ENCODE measurements around the gene TUBA1C. TPM values are rescaled to one million over a fixed set of nuclear protein-coding genes. Genes with fewer than 3 reads are reported as not detected.
"Not testable (repeated sequence)": the region's sequence is repeated elsewhere in the genome, so short reads cannot be mapped to it uniquely, and the experiment has no call there.

TUBA1C gene
- polyA plus RNA-seq, 3 donors = 110 to 155 (median 144) TPM

DNA sequence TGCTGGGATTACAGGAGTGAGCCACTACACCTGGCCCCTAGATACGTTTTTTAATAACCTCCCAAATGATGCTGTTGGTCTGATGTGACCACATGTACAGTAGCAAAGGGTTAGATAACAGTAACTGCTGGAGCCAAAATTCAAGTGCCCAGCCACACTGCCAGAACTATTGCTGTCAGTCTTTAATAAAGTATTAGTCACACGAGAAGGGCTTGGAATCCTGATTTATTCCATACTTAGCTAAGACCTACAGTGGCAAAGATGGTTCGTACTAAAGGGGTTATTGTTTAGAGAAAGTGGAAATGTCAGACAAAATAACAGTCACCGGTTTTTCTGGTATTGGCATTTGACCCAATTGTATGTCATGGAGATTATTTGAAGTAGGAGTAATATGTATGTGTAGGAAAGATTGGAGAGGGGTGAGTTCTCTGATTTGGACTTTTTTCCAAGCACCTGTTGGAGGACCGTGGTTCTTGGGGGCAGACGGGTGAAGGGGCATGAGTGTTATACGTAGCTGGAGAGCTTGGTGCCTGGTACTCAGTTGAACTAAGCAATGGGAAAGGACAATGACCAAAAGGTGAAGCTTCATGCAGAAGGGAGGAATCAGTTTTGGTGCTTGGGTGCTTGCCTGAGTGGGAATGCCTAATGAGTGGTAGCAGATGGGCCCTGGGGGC is 9.7 kb downstream of the TUBA1C start:
- no peak for DNase-seq (ENCODE audit: extremely low read depth in 1 of 11, low read depth in 9 of 11, low spot score in 4 of 11)

DNA sequence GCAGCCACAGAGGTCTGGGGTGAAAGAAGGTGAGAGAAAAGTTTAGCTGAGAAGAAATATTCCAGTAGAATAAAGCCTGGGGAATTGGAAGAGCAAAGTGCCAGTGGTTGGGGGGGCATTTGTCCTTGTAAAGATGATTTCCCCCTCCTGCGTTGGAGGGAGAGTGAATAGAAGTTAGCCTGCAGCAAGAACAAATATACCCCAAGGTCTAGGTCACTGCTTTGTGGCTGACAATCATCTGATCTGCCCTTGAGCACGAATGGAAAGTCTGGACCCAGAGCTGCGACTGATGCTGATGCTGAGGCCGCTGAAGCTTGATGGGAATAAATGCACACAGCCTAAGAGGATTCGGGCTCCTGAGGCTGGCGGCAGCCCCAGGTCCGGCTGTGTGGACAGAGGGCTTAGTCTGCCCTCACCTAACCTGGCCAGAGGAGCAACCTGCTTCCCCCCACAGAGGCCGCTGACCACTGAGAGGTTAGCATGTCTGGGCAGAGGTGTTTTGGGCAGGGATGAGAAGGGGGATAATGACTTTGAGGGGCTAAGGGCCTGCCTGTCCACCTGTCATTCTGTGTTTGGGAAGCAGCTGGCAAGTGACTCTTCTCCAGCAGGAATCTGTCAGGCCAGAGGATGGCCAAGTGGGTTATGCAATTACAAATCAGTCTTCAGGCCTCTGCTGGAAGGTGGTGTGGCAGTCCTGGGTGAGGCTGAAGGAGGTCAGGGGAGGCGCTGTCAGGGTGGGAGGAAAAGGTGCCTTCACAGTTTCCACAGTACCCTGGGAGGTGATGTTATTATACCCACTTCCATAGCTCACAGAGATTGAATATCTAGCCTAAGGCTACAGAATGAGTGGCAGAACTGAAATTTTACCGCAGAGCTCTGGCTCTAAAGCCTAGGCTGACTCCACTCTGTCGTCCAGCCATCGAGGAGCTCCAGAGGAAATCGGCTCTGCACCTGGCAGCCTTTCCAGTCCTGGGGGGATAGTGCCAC is 11.7 kb downstream of the TUBA1C start:
- DNase-seq (ENCODE audit: extremely low read depth in 1 of 11, low read depth in 9 of 11, low spot score in 4 of 11) = no peak

- no peak for DNase-seq (ENCODE audit: extremely low read depth in 1 of 11, low read depth in 9 of 11, low spot score in 4 of 11)
Observed at GRCh38 chr12:49277466-49277865, 12.6 kb downstream of the TUBA1C start.

- DNase-seq (ENCODE audit: extremely low read depth in 1 of 11, low read depth in 9 of 11, low spot score in 4 of 11) = no peak
Observed at GRCh38 chr12:49279706-49280159, 14.9 kb downstream of the TUBA1C start.

DNA sequence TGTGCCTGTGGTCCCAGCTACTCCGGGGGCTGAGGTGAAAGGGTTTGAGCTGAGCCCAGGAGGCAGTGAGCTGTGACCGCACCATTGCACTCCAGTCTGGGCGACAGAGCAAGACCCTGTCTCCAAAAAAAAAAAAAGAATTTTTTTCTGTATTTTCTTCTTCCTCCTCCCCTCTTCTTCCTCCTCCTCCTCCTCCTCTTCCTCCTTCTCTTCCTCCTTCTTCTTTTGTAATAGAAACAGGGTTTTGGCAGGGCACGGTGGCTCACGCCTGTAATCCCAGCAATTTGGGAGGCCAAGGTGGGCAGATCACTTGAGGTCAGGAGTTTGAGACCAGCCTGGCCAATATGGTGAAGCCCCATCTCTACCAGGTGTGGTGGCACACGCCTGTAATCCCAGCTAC is 15.7 kb downstream of the TUBA1C start:
- DNase-seq (ENCODE audit: extremely low read depth in 1 of 11, low read depth in 9 of 11, low spot score in 4 of 11) = not testable (repeated sequence)

- no peak for DNase-seq (ENCODE audit: extremely low read depth in 1 of 11, low read depth in 9 of 11, low spot score in 4 of 11)
Observed at GRCh38 chr12:49282302-49282701, 17.4 kb downstream of the TUBA1C start.

- DNase-seq (ENCODE audit: extremely low read depth in 1 of 11, low read depth in 9 of 11, low spot score in 4 of 11) = not testable (repeated sequence)
Observed at GRCh38 chr12:49282740-49283375, 18.0 kb downstream of the TUBA1C start.

DNA sequence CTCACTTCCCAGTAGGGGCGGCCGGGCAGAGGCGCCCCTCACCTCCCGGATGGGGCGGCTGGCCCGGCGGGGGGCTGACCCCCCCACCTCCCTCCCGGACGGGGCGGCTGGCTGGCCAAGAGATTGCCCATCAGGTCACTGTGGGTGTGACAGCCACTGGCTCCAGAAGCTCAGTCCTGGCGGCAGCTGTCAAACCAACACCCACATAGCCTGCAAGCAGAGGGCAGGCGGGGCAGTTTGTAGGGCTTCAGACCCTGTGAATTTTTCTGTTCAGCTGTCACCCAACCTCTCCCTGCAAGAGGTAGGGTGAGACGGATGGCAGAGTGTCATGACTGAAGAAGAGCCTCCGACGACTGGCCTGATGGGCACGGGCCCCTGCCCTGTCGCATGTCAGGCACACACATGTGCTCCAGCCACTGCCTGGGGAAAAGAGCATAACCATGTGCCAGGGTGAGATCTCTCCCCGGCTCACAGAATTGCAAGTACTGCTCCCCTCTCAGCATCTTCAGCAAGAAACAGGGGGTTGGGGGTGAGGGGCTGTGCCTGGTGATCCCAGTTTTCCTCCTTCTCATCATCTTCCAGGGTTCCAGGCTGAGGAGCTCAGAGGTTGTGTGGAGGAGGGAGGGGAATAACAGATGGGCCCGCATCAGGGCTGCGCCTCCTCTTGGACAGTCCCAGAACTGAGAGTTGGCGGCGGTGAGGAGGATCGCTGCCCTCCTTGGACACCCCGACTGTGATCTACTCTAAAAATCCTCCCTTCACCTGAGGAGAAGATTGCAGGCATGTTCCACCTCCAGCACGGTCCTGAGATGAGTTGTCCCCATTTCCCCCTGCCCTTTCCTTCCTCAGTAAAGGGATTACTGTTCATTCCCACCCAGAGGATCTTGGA is 18.9 kb downstream of the TUBA1C start:
- DNase-seq (ENCODE audit: extremely low read depth in 1 of 11, low read depth in 9 of 11, low spot score in 4 of 11) = no peak

DNA sequence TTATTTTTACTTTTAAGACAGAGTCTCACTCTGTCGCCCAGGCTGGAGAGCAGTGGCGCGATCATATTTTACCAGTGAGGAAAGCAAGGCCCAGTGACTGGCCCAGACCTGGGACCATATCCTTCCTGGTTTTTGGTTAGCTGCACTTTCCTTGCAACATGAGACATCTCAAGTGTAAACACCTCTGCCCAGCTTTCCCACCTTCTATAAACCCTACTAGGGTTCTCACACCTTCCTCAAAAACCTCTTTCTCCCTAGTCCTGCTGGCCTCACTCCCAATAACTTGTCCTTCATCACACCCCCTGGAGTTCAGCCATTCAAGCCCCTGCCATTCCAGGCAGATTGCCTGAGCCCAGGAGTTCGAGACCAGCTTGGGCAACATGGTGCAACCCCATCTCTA is 19.8 kb downstream of the TUBA1C start:
- DNase-seq (ENCODE audit: extremely low read depth in 1 of 11, low read depth in 9 of 11, low spot score in 4 of 11) = no peak

DNA sequence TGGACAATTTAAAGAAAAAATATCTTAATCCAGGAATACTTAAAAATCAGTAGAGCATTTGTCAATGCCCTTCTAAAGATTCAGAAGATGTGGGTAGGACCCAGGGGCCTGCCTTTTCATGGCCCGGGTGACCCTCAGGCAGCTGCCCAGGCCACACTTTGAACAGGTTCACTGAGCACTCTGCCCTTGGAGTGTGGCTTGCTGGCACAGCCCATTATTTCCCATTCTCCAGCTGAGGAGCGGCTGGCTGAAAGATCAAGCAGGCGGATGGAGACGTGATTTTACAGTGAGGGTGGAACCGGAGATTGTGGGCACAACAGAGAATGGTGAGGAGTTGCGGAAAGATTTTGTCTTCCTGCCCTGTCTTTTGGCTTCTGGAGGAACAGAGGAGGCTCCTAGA is 23.0 kb downstream of the TUBA1C start:
- DNase-seq (ENCODE audit: extremely low read depth in 1 of 11, low read depth in 9 of 11, low spot score in 4 of 11) = no peak

DNA sequence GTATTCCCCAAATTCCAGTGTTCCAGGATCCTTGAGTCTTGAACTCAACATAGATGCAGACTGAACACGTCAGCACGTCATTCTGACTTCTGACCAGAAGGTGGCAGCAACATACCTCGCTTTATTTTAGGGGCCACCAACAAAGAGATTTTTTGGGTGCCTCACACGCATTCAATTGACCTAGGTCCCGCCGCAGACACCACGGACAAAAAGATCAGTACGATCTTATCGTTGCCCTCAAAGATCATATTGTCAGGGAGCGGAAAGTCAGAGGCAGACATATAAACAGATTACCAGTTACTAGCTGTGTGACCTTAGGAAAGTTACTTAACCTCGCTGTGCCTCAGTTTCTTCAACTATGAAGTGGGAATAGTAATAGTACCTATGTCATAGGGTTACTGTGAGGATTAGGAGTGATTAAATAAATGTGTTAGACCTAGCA is 23.6 kb downstream of the TUBA1C start:
- DNase-seq (ENCODE audit: extremely low read depth in 1 of 11, low read depth in 9 of 11, low spot score in 4 of 11) = no peak

DNA sequence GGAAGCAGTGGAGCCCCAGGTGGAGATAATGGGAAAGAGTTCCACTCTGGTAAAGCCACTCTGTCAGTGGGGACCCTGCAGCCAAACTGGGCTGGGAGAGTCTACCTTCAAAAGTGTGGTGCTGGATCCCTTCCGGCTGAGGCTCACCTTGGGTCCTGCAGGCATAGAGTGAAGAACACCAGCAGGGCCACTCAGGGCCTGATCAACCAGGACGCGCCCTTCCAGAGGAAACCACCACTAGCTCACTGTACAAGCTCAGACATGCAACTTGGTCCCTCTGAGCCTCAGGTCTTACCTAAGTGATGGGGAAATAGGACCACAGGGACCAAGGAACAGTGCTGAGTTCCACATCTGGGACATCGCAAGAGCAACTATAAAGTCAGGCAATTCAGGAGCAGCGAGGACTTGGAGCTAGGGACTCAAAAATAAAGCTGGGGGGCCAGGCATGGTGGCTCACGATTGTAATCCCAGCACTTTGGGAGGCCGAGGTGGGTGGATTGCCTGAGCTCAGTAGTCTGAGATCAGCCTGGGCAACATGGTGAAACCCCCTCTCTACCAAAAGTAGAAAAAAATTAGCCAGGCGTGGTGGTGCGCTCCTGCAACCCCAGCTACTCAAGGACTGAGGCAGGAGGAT is 24.2 kb downstream of the TUBA1C start:
- no peak for DNase-seq (ENCODE audit: extremely low read depth in 1 of 11, low read depth in 9 of 11, low spot score in 4 of 11)

- no peak for DNase-seq (ENCODE audit: extremely low read depth in 1 of 11, low read depth in 9 of 11, low spot score in 4 of 11)
Observed at GRCh38 chr12:49292729-49293055, 27.8 kb downstream of the TUBA1C start.

- no peak for DNase-seq (ENCODE audit: extremely low read depth in 1 of 11, low read depth in 9 of 11, low spot score in 4 of 11)
Observed at GRCh38 chr12:49293056-49293956, 28.4 kb downstream of the TUBA1C start.

GRCh38 chr12:49294086-49294803 is 29.4 kb downstream of the TUBA1C start:
- DNase-seq (ENCODE audit: extremely low read depth in 1 of 11, low read depth in 9 of 11, low spot score in 4 of 11) = no peak

DNA sequence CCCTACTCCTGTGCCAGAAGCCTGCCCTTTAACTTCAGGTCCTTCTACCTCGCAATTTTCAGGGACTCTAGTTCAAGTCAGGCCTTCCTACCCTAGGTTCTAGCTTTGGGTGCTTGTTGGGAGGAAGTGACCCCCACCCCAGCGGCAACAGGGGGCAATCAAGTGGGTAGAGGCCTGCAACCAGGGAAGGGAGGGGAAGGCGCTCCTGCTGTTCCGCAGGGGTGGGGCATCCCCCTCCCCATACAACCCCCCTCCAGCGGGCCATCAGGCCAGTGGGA is 29.9 kb downstream of the TUBA1C start:
- no peak for DNase-seq (ENCODE audit: extremely low read depth in 1 of 11, low read depth in 9 of 11, low spot score in 4 of 11)

All from renal cortex interstitium (tissue), 11 donors.